IMR-90 (cell line): Measurements from ENCODE around the gene ABCA3. TPM values are rescaled to one million over a fixed set of nuclear protein-coding genes. Genes with fewer than 3 reads are reported as not detected.

ENCODE experiments used
- ATAC-seq: fragments of 200-7000 bp; cut with Tn5 transposase; 2 replicates; pipeline ENCODE4 v1.9.1; 2020; ENCODE audit warnings: low read depth, mild to moderate bottlenecking, moderate library complexity
- BruUV-seq: library from RNA; stranded (reverse); fragments of 400-500 nt; replicated peaks from 2 replicates; lab custom pipeline; 2021; lab: Mats Ljungman, UMichigan
- CTCF ChIA-PET: fragments of 300-600 bp; formaldehyde crosslinking; extraction: SDS; loops from one replicate; lab custom pipeline; 2021; ENCODE audit warnings: antibody characterized with exemption; lab: Yijun Ruan, JAX
- POLR2A ChIA-PET: fragments of 300-600 bp; sonication (Branson Sonifier 250); formaldehyde crosslinking; loops from one replicate; lab custom pipeline; 2022; ENCODE audit warnings: antibody characterized with exemption; ENCODE audit not compliant: unreplicated experiment; lab: Charles Lee
- DNase-seq: peaks from one replicate; pipeline ENCODE4 v3.0.0; 2013
- H2AFZ ChIP-seq: replicated peaks from 2 replicates; pipeline ENCODE3; 2013; ENCODE audit warnings: low read length, mild to moderate bottlenecking; ENCODE audit not compliant: poor library complexity
- H2AK5ac ChIP-seq: 2 replicates; pipeline ENCODE4 v1.6.1; 2013; ENCODE audit warnings: low read depth, low read length, inconsistent platforms
- H2AK9ac ChIP-seq: replicated peaks from 2 replicates; pipeline ENCODE3; 2013; ENCODE audit warnings: mild to moderate bottlenecking, low read depth, low read length, moderate library complexity; ENCODE audit not compliant: poor library complexity
- H2BK120ac ChIP-seq: 2 replicates; pipeline ENCODE4 v1.6.1; 2013; ENCODE audit warnings: low read depth, low read length, inconsistent platforms
- H2BK15ac ChIP-seq: 3 replicates; pipeline ENCODE4 v1.6.1; 2013; ENCODE audit warnings: low read depth, low read length, inconsistent platforms
- H2BK20ac ChIP-seq: 2 replicates; pipeline ENCODE4 v1.6.1; 2013; ENCODE audit warnings: low read depth, mild to moderate bottlenecking, inconsistent platforms, low read length, moderate library complexity
- H2BK5ac ChIP-seq: 2 replicates; pipeline ENCODE4 v1.6.1; 2013; ENCODE audit warnings: mild to moderate bottlenecking, low read depth, low read length, inconsistent platforms; ENCODE audit not compliant: poor library complexity, severe bottlenecking
- H3K14ac ChIP-seq: replicated peaks from 2 replicates; pipeline ENCODE4 v1.6.1; 2013; ENCODE audit warnings: low read depth, low read length, inconsistent platforms
- H3K18ac ChIP-seq: 2 replicates; pipeline ENCODE4 v1.6.1; 2013; ENCODE audit warnings: low read depth, low read length, control low read depth
- H3K23ac ChIP-seq: 2 replicates; pipeline ENCODE4 v1.6.1; 2013; ENCODE audit warnings: low read depth, low read length, inconsistent platforms
- H3K27ac ChIP-seq: 2 replicates; pipeline ENCODE4 v1.5.1; 2013; ENCODE audit warnings: mild to moderate bottlenecking, control low read depth, low read length; ENCODE audit not compliant: insufficient read depth
- H3K27me3 ChIP-seq: 2 replicates; pipeline ENCODE4 v1.6.1; 2013; ENCODE audit warnings: low read length; ENCODE audit not compliant: control insufficient read depth, insufficient read depth
- H3K36me3 ChIP-seq: 2 replicates; pipeline ENCODE4 v1.6.1; 2013; ENCODE audit warnings: low read length, mixed read lengths; ENCODE audit not compliant: control insufficient read depth, insufficient read depth
- H3K4ac ChIP-seq: 2 replicates; pipeline ENCODE4 v1.6.1; 2013; ENCODE audit warnings: low read depth, low read length, inconsistent platforms
- H3K4me1 ChIP-seq: 2 replicates; pipeline ENCODE4 v1.6.1; 2013; ENCODE audit warnings: low read length, mixed read lengths; ENCODE audit not compliant: control insufficient read depth, insufficient read depth
- H3K4me2 ChIP-seq: 2 replicates; pipeline ENCODE4 v1.6.1; 2013; ENCODE audit warnings: low read depth, mild to moderate bottlenecking, control low read depth, low read length, moderate library complexity
- H3K4me3 ChIP-seq: 2 replicates; pipeline ENCODE4 v1.5.1; 2013; ENCODE audit warnings: low read depth, mild to moderate bottlenecking, control low read depth, low read length, moderate library complexity; ENCODE audit not compliant: insufficient read depth
- H3K56ac ChIP-seq: 2 replicates; pipeline ENCODE4 v1.6.1; 2013; ENCODE audit warnings: low read length, inconsistent platforms; ENCODE audit not compliant: insufficient read depth; ENCODE audit errors: extremely low read depth
- H3K79me1 ChIP-seq, 2 experiments: 2 replicates each; pipeline ENCODE4 v1.6.1; 2013; ENCODE audit warnings: low read length in 2 of 2, inconsistent platforms in 1 of 2, low read depth in 1 of 2
- H3K9ac ChIP-seq: 2 replicates; pipeline ENCODE4 v1.6.1; 2013; ENCODE audit warnings: low read depth, low read length, control low read depth
- H3K9me1 ChIP-seq: 2 replicates; pipeline ENCODE4 v1.6.1; 2013; ENCODE audit warnings: low read length, inconsistent platforms; ENCODE audit not compliant: insufficient read depth
- H3K9me3 ChIP-seq: 2 replicates; pipeline ENCODE4 v1.6.1; 2013; ENCODE audit warnings: low read length; ENCODE audit not compliant: control insufficient read depth, insufficient read depth
- H4K20me1 ChIP-seq: 2 replicates; pipeline ENCODE4 v1.6.1; 2013; ENCODE audit warnings: low read length, inconsistent platforms; ENCODE audit not compliant: insufficient read depth
- H4K5ac ChIP-seq: 2 replicates; pipeline ENCODE4 v1.6.1; 2013; ENCODE audit warnings: mild to moderate bottlenecking, low read depth, low read length, control low read depth
- H4K8ac ChIP-seq, 2 experiments: 2 replicates each; pipeline ENCODE4 v1.6.1; 2013; ENCODE audit warnings: low read depth in 2 of 2, low read length in 2 of 2, control low read depth in 1 of 2, inconsistent platforms in 1 of 2
- H4K91ac ChIP-seq: 2 replicates; pipeline ENCODE4 v1.6.1; 2013; ENCODE audit warnings: low read depth, low read length, inconsistent platforms; ENCODE audit not compliant: insufficient read depth
- BHLHE40 ChIP-seq: fragments of 150-350 bp; IDR thresholded peaks from 2 replicates; pipeline ENCODE4 v1.6.1; 2016; ENCODE audit warnings: mild to moderate bottlenecking, low read depth, low read length
- CEBPB ChIP-seq: IDR thresholded peaks from 2 replicates; pipeline ENCODE4 v1.6.1; 2012; ENCODE audit warnings: low read depth, low read length, improper control_type of control experiment
- CHD1 ChIP-seq: IDR thresholded peaks from 2 replicates; pipeline ENCODE4 v1.6.1; 2012; ENCODE audit warnings: low read depth, low read length, improper control_type of control experiment
- FOS ChIP-seq: fragments of 150-350 bp; IDR thresholded peaks from 2 replicates; pipeline ENCODE4 v1.6.1; 2016; ENCODE audit warnings: low read depth, low read length
- MAFK ChIP-seq: IDR thresholded peaks from 2 replicates; pipeline ENCODE4 v1.6.1; 2012; ENCODE audit warnings: low read depth, low read length, improper control_type of control experiment
- MAZ ChIP-seq: IDR thresholded peaks from 2 replicates; pipeline ENCODE4 v1.6.1; 2012; ENCODE audit warnings: low read depth, mild to moderate bottlenecking, low read length, improper control_type of control experiment, moderate library complexity, borderline replicate concordance
- MXI1 ChIP-seq: IDR thresholded peaks from 2 replicates; pipeline ENCODE4 v1.6.1; 2012; ENCODE audit warnings: low read depth, mild to moderate bottlenecking, low read length, moderate library complexity, borderline replicate concordance
- NFE2L2 ChIP-seq: fragments of 150-350 bp; IDR thresholded peaks from 2 replicates; pipeline ENCODE4 v1.6.1; 2016; ENCODE audit warnings: low read depth, mild to moderate bottlenecking, low read length
- POLR2A ChIP-seq: IDR thresholded peaks from 2 replicates; pipeline ENCODE4 v1.6.1; 2012; ENCODE audit warnings: mild to moderate bottlenecking, low read depth, low read length
- RAD21 ChIP-seq: IDR thresholded peaks from 2 replicates; pipeline ENCODE4 v1.6.1; 2012; ENCODE audit warnings: low read length, improper control_type of control experiment
- RCOR1 ChIP-seq: IDR thresholded peaks from 2 replicates; pipeline ENCODE4 v1.6.1; 2012; ENCODE audit warnings: mild to moderate bottlenecking, low read length, improper control_type of control experiment; ENCODE audit not compliant: insufficient replicate concordance
- RFX5 ChIP-seq: IDR thresholded peaks from 2 replicates; pipeline ENCODE4 v1.8.0; 2012; ENCODE audit warnings: low read depth, mild to moderate bottlenecking, low read length, moderate library complexity
- SMC3 ChIP-seq: fragments of 150-350 bp; IDR thresholded peaks from 2 replicates; pipeline ENCODE4 v1.6.1; 2016; ENCODE audit warnings: low read depth, mild to moderate bottlenecking, antibody characterized with exemption, low read length, moderate library complexity
- WGBS, 2 experiments: methylation state at CpG; one replicate each; pipeline versions ENCODE4 v1.1.5 to v1.1.7; 2013; ENCODE audit warnings: missing lambda C conversion rate in 2 of 2; ENCODE audit not compliant: insufficient read length in 1 of 2; ENCODE audit errors: extremely low coverage in 2 of 2; 5-methylcytosine and 5-hydroxymethylcytosine counted together
- dilution Hi-C: fragments of 300-500 bp; cut with HindIII; formaldehyde crosslinking; loops from one replicate; pipeline ENCODE4 v1.14.3; 2018; ENCODE audit warnings: low sequenced_read_pairs; ENCODE audit not compliant: unreplicated experiment
- in situ Hi-C: fragments of 300-500 bp; cut with MboI; formaldehyde crosslinking; loops from 3 replicates; pipeline ENCODE4 v1.14.3; 2019; ENCODE audit warnings: low sequenced_read_pairs, inconsistent platforms, mixed read lengths
- intact Hi-C: fragments of 100-400 bp; cut with micrococcal nuclease; formaldehyde crosslinking; loops from 2 replicates; pipeline ENCODE4 v1.10.0; 2022
- polyA plus RNA-seq, 3 experiments: library from polyadenylated mRNA; depleted of rRNA; stranded (reverse); fragments of >200 nt; gene quantifications; 2 replicates each; pipeline ENCODE4 v1.2.3, GENCODE V29; 2012; ENCODE audit warnings: low replicate concordance in 1 of 3
- total RNA-seq: library from RNA; depleted of rRNA; stranded (reverse); fragments of >200 nt; gene quantifications from 2 replicates; pipeline ENCODE4 v1.2.3, GENCODE V29; 2012
- TF ChIP-seq, protein P1 (sequence below): conservative IDR thresholded peaks from 2 replicates; pipeline ENCODE4 v1.5.1; 2012; ENCODE audit warnings: mild to moderate bottlenecking, low read depth, low read length, improper control_type of control experiment
- TF ChIP-seq, protein P2 (sequence below): fragments of 150-350 bp; IDR thresholded peaks from 2 replicates; pipeline ENCODE4 v1.6.1; 2016; ENCODE audit warnings: low read depth, mild to moderate bottlenecking, low read length, moderate library complexity, borderline replicate concordance
- TF ChIP-seq, protein P3 (sequence below): fragments of 150-350 bp; IDR thresholded peaks from 2 replicates; pipeline ENCODE4 v1.6.1; 2017; ENCODE audit warnings: mild to moderate bottlenecking, antibody characterized with exemption, low read length, low read depth

ABCA3 gene
- total and polyA plus RNA-seq, 2 of the 4 experiments (the other 2 are of a cell fraction), result 0.18 to 0.22 TPM

DNA sequence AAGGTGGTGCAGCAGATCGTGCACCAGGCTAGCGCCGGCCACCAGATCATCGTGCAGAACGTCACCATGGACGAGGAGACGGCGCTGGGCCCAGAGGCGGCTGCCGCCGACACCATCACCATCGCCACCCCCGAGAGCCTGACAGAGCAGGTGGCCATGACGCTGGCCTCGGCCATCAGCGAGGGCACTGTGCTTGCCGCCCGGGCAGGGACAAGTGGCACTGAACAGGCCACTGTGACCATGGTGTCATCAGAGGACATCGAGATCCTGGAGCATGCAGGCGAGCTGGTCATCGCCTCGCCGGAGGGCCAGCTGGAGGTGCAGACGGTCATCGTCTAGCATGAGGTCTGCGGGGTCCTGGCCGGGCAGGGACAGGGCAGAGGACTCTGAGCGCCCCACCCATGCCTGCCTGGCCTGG, 105.3 kb downstream of the ABCA3 start:
- dilution Hi-C loops, result no loop called here
- Histone ChIP-seq H3K9ac (no peak overlapping the region), H4K5ac (no peak overlapping the region), H3K27me3 (peaks cover 9% of the 10 kb centered on the region), H3K36me3 (peaks cover 49% of the 10 kb centered on the region), H3K4me1 (peaks cover 5% of the 10 kb centered on the region; the same call in 1 of the 2 replicates), H2AK5ac (no peak overlapping the region), H3K27ac (no peak overlapping the region), H4K20me1 (peaks cover 14% of the 10 kb centered on the region), H3K9me1 (no peaks in the 10 kb centered on the region), H2BK120ac (no peak overlapping the region), H3K9me3 (no peaks in the 10 kb centered on the region), H3K4me3 (no peak overlapping the region), H4K8ac (no peak overlapping the region), H3K18ac (no peak overlapping the region), H2BK5ac (no peak overlapping the region), H3K14ac (no peak overlapping the region), H3K56ac (no peak overlapping the region), H3K23ac (no peak overlapping the region), H3K4me2 (no peak overlapping the region), H2AK9ac (no peak overlapping the region), H2BK20ac (no peak overlapping the region), H3K79me1 (no peaks in the 10 kb centered on the region), H4K91ac (no peak overlapping the region), H2AFZ (no peak overlapping the region), H3K4ac (no peak overlapping the region), H2BK15ac (no peak overlapping the region)
- CTCF ChIA-PET, result no interaction called here
- POLR2A ChIA-PET, result no interaction called here
- ATAC-seq, result no peak
- no TSS peak for BruUV-seq
- whole genome bisulfite sequencing, 2 experiments, result 96% methylated on average over 19 of the region's 28 CpGs; no CpG with 5 or more reads in 1 of the 2 experiments
- intact Hi-C loops, result no loop called here
- in situ Hi-C loops, result no loop called here
- no peak for DNase-seq
- no peak for TF ChIP-seq CHD1
- no peak for TF ChIP-seq BHLHE40
- TF ChIP-seq, protein P1, sequence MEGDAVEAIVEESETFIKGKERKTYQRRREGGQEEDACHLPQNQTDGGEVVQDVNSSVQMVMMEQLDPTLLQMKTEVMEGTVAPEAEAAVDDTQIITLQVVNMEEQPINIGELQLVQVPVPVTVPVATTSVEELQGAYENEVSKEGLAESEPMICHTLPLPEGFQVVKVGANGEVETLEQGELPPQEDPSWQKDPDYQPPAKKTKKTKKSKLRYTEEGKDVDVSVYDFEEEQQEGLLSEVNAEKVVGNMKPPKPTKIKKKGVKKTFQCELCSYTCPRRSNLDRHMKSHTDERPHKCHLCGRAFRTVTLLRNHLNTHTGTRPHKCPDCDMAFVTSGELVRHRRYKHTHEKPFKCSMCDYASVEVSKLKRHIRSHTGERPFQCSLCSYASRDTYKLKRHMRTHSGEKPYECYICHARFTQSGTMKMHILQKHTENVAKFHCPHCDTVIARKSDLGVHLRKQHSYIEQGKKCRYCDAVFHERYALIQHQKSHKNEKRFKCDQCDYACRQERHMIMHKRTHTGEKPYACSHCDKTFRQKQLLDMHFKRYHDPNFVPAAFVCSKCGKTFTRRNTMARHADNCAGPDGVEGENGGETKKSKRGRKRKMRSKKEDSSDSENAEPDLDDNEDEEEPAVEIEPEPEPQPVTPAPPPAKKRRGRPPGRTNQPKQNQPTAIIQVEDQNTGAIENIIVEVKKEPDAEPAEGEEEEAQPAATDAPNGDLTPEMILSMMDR, result no peak
- TF ChIP-seq NFE2L2, result no peak
- TF ChIP-seq RCOR1, result no peak
- TF ChIP-seq, protein P2, sequence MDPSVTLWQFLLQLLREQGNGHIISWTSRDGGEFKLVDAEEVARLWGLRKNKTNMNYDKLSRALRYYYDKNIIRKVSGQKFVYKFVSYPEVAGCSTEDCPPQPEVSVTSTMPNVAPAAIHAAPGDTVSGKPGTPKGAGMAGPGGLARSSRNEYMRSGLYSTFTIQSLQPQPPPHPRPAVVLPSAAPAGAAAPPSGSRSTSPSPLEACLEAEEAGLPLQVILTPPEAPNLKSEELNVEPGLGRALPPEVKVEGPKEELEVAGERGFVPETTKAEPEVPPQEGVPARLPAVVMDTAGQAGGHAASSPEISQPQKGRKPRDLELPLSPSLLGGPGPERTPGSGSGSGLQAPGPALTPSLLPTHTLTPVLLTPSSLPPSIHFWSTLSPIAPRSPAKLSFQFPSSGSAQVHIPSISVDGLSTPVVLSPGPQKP, result no peak
- TF ChIP-seq POLR2A, result no peak
- TF ChIP-seq MXI1, result no peak
- no peak for TF ChIP-seq RFX5
- TF ChIP-seq MAZ, result no peak
- TF ChIP-seq SMC3, result no peak
- no peak for TF ChIP-seq RAD21
- TF ChIP-seq CEBPB, result no peak
- TF ChIP-seq MAFK, result no peak
- TF ChIP-seq FOS, result no peak
- TF ChIP-seq, protein P3, sequence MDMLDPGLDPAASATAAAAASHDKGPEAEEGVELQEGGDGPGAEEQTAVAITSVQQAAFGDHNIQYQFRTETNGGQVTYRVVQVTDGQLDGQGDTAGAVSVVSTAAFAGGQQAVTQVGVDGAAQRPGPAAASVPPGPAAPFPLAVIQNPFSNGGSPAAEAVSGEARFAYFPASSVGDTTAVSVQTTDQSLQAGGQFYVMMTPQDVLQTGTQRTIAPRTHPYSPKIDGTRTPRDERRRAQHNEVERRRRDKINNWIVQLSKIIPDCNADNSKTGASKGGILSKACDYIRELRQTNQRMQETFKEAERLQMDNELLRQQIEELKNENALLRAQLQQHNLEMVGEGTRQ, result no peak
